BJ (cell line): ENCODE results near the gene MGAT5. TPM values are rescaled to one million over a fixed set of nuclear protein-coding genes. Genes with fewer than 3 reads are reported as not detected.

Experiments
- CTCF ChIA-PET: fragments of 350-600 bp; formaldehyde crosslinking; extraction: SDS; loops from one replicate; lab custom pipeline; 2021; ENCODE audit warnings: antibody characterized with exemption, inconsistent platforms; lab: Yijun Ruan, JAX
- POLR2A ChIA-PET: fragments of 300-600 bp; sonication (Branson Sonifier 250); formaldehyde crosslinking; extraction: SDS; loops from one replicate; lab custom pipeline; 2021; ENCODE audit warnings: antibody characterized with exemption; lab: Charles Lee
- DNase-seq: peaks from one replicate; pipeline ENCODE4 v3.0.0-alpha.2; 2011; ENCODE audit warnings: low read depth
- H3K27me3 ChIP-seq: 2 replicates; pipeline ENCODE4 v1.6.0; 2011; ENCODE audit warnings: low read length; ENCODE audit not compliant: control insufficient read depth, insufficient read depth
- H3K36me3 ChIP-seq: 2 replicates; pipeline ENCODE4 v1.5.1; 2011; ENCODE audit warnings: low read length; ENCODE audit not compliant: control insufficient read depth, insufficient read depth
- H3K4me3 ChIP-seq: 2 replicates; pipeline ENCODE4 v1.5.1; 2011; ENCODE audit warnings: low read depth, mild to moderate bottlenecking, control low read depth, low read length
- polyA plus RNA-seq: library from polyadenylated mRNA; depleted of rRNA; stranded (reverse); fragments of >200 nt; gene quantifications from 2 replicates; pipeline ENCODE4 v1.2.3, GENCODE V29; 2011
- TF ChIP-seq, protein P1 (sequence below): IDR thresholded peaks from 2 replicates; pipeline ENCODE4 v1.5.1; 2011; ENCODE audit warnings: low read depth, mild to moderate bottlenecking, control low read depth, inconsistent platforms, low read length, moderate library complexity; ENCODE audit not compliant: insufficient read depth

Gene MGAT5
- polyA plus RNA-seq, 1 experiment = 25.0 TPM

DNA sequence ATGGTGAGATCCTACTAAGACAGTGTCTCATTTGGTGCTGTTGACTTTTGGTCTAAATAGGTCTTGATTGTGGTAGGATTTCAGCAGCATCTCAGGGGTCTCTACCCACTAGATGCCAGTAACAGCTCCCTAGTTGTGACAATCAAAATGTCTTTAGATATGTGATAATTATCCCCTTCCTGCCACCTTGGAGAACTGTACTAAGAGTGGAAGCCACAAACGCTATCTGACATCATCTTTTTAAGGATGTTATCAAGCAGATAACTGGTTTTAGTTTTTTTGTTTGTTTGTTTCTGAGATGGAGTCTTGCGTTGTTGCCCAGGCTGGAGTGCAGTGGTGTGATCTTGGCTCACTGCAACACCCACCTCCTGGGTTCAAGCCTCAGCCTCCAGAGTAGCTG, 3.1 kb downstream of the MGAT5 start:
- no peak for DNase-seq
- CTCF ChIA-PET = interaction anchor here (0.9 kb wide), 1 partner anchor 155 kb away, joined by 4 read pairs; no protein-coding TSS in a partner anchor
- H3K36me3 ChIP-seq = no peaks in the 10 kb centered on the region; the same call in 1 of the 2 replicates
- no peak overlapping the region for H3K4me3 ChIP-seq
- H3K27me3 ChIP-seq = no peaks in the 10 kb centered on the region
- POLR2A ChIA-PET = no interaction called here
- TF ChIP-seq, protein P1, sequence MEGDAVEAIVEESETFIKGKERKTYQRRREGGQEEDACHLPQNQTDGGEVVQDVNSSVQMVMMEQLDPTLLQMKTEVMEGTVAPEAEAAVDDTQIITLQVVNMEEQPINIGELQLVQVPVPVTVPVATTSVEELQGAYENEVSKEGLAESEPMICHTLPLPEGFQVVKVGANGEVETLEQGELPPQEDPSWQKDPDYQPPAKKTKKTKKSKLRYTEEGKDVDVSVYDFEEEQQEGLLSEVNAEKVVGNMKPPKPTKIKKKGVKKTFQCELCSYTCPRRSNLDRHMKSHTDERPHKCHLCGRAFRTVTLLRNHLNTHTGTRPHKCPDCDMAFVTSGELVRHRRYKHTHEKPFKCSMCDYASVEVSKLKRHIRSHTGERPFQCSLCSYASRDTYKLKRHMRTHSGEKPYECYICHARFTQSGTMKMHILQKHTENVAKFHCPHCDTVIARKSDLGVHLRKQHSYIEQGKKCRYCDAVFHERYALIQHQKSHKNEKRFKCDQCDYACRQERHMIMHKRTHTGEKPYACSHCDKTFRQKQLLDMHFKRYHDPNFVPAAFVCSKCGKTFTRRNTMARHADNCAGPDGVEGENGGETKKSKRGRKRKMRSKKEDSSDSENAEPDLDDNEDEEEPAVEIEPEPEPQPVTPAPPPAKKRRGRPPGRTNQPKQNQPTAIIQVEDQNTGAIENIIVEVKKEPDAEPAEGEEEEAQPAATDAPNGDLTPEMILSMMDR = no peak

DNA sequence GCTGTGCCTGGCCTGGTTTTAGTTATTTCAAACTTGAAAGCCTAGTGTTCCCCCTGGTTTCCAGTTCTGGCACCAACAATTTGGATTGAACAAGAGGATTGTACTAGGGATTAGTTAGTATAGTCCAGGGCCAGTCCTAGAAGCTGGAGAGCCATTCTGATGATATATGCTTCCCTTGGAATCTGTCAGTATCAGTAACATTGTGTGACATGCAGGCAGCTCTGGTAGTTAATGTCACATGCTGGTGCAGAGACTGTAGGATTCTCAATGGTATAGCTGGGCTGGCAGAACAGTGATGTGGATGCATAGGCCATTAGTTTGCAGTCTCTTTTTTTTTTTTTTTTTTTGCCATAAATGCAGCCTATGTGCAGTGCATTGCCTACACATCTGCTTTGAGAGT, 3.6 kb downstream of the MGAT5 start:
- POLR2A ChIA-PET = no interaction called here
- H3K36me3 ChIP-seq = no peaks in the 10 kb centered on the region; the same call in 1 of the 2 replicates
- CTCF ChIA-PET = interaction anchor here (0.5 to 0.8 kb wide), 2 partner anchors 12 to 371 kb away, joined by 4 to 5 read pairs; no protein-coding TSS in a partner anchor
- DNase-seq = no peak
- H3K27me3 ChIP-seq = no peaks in the 10 kb centered on the region
- TF ChIP-seq, protein P1 = no peak
- H3K4me3 ChIP-seq = no peak overlapping the region

DNA sequence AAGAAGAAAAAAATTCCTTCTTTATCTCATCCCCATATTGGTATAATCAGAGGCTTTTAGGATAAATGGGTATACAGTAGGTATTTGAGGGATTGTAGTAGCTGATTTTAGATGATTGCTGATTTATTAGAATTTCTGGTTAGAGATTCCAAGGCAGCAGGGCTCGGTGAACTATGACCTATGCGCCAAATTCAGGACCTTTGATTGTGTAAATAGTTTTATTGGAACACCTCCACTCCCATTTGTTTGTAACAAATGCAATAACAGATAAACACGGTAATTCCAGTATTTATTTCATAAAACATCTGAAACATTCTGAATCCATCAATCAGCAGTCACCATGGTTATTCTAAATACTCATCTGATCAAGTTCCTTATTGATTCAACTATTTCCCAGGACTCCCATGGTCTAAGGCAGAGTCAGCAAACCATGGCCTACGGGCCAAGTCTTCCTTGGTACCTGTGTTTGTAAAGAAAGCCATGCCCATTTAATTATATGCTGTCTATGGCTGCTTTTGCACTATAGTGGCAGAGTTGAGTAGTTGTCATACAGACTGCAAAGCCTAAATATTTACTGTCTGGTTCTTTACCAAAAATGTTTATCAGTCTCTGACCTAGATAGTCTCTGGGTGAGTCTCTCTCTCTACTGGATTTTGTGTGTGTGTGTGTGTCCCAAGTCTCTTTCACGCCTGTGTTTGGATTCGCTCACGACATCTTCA, 4.3 kb downstream of the MGAT5 start:
- H3K36me3 ChIP-seq = no peaks in the 10 kb centered on the region; the same call in 1 of the 2 replicates
- TF ChIP-seq, protein P1 = no peak
- H3K4me3 ChIP-seq = no peak overlapping the region
- no peaks in the 10 kb centered on the region for H3K27me3 ChIP-seq
- DNase-seq = no peak
- ChIA-PET POLR2A (no interaction called here), CTCF (interaction anchor here (0.5 to 0.8 kb wide), 2 partner anchors 12 to 371 kb away, joined by 4 to 5 read pairs; no protein-coding TSS in a partner anchor)

DNA sequence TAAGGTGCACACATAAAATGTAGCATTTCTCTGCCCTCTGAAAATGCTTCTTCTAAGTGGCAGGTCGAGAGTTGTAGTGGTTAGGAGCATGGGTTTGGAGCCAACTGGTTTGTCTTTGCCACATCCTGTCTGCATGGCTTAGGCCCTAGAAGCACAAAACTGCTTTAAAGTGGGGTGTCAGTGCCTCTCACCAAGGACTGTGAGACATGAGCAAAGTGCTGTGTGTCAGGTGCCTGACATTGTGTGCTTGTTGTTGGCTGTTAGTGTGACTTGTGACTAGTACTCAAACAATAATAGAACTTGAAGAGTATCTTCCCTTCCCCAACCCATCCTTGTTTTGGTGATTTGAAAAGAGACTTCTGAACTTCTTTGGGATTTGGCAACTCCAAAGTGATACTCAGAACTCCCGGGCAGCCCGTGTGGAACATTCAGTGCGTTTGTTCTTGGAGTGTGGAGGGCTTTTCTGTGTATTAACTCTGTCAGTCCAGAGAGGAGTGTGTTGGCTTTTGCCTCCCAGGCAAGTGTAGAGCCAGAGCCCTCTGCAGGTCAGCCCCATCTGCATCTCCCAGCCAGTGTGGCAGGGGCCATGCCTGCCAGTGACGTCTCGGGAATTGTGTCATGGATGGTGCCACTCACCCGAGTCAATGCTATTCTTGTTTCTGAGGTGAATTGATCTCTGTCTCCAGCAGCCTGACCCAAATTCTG, 5.0 kb downstream of the MGAT5 start:
- DNase-seq = no peak
- no peak overlapping the region for H3K4me3 ChIP-seq
- ChIA-PET POLR2A (no interaction called here), CTCF (no interaction called here)
- no peaks in the 10 kb centered on the region for H3K27me3 ChIP-seq
- no peaks in the 10 kb centered on the region; the same call in 1 of the 2 replicates for H3K36me3 ChIP-seq
- TF ChIP-seq, protein P1 = no peak

DNA sequence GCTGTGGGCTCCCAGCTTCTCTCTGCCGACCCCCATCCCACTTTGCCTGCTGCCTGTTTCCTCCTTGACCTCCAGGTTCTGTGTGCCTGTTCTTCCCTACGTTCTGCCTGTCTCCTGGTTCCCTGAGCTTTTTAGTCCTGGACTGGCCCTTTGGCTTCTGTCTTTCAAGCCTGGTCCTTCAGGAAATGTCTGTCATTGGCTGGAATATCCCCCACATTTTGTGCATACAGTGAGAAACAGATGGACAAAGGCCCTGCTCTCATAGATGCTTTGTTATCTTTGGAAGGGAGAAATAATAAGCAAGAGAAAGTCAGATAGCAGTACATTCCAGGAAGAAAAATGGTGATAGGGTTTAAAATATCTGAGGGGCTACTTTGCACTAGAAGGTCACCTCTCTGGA, 5.7 kb downstream of the MGAT5 start:
- ChIA-PET CTCF (no interaction called here), POLR2A (no interaction called here)
- no peaks in the 10 kb centered on the region; the same call in 1 of the 2 replicates for H3K36me3 ChIP-seq
- DNase-seq = no peak
- TF ChIP-seq, protein P1 = no peak
- no peak overlapping the region for H3K4me3 ChIP-seq
- no peaks in the 10 kb centered on the region for H3K27me3 ChIP-seq
